ENCODE results near the gene LRRTM4.
A peak's percentile ranks its signal among the peaks of the same experiment; 100 is the strongest.

Gene LRRTM4

GRCh38 chr2:77161009-77161408, 361.2 kb downstream of the LRRTM4 start:
- TF ChIP-seq REST (IDR thresholded peaks at IDR 0.05; ENCODE audit: insufficient read depth in 1 of 2, low read depth in 2 of 2, low read length in 2 of 2) (no peak), FOXP2 (optimal IDR thresholded peaks at IDR 0.05; ENCODE audit: borderline replicate concordance, extremely low read depth, extremely low read length, insufficient read depth) (peak; percentile 44)

- TF ChIP-seq FOXP2 (optimal IDR thresholded peaks at IDR 0.05; ENCODE audit: borderline replicate concordance, extremely low read depth, extremely low read length, insufficient read depth) (no peak), TAF1 (IDR thresholded peaks at IDR 0.05; ENCODE audit: borderline replicate concordance, insufficient read depth, low read length) (no peak), SIN3A (IDR thresholded peaks at IDR 0.05; ENCODE audit: borderline replicate concordance, insufficient read depth, low read length) (no peak), REST (IDR thresholded peaks at IDR 0.05; ENCODE audit: insufficient read depth in 1 of 2, low read depth in 2 of 2, low read length in 2 of 2) (no peak)
Measured at GRCh38 chr2:77156599-77156998, 365.6 kb downstream of the LRRTM4 start.

GRCh38 chr2:77155511-77155910, 366.7 kb downstream of the LRRTM4 start:
- TF ChIP-seq REST (IDR thresholded peaks at IDR 0.05; ENCODE audit: insufficient read depth in 1 of 2, low read depth in 2 of 2, low read length in 2 of 2) (no peak), FOXP2 (optimal IDR thresholded peaks at IDR 0.05; ENCODE audit: borderline replicate concordance, extremely low read depth, extremely low read length, insufficient read depth) (no peak), TAF1 (IDR thresholded peaks at IDR 0.05; ENCODE audit: borderline replicate concordance, insufficient read depth, low read length) (no peak), SIN3A (IDR thresholded peaks at IDR 0.05; ENCODE audit: borderline replicate concordance, insufficient read depth, low read length) (no peak), POLR2AphosphoS5 (IDR thresholded peaks at IDR 0.05; ENCODE audit: low read depth, low read length) (no peak)

GRCh38 chr2:77149565-77149964, 372.6 kb downstream of the LRRTM4 start:
- TF ChIP-seq FOXP2 (optimal IDR thresholded peaks at IDR 0.05; ENCODE audit: borderline replicate concordance, extremely low read depth, extremely low read length, insufficient read depth) (no peak), SIN3A (IDR thresholded peaks at IDR 0.05; ENCODE audit: borderline replicate concordance, insufficient read depth, low read length) (no peak), REST (IDR thresholded peaks at IDR 0.05; ENCODE audit: insufficient read depth in 1 of 2, low read depth in 2 of 2, low read length in 2 of 2) (no peak), POLR2AphosphoS5 (IDR thresholded peaks at IDR 0.05; ENCODE audit: low read depth, low read length) (no peak), TAF1 (IDR thresholded peaks at IDR 0.05; ENCODE audit: borderline replicate concordance, insufficient read depth, low read length) (no peak)

GRCh38 chr2:77147153-77147552, 375.0 kb downstream of the LRRTM4 start:
- TF ChIP-seq FOXP2 (optimal IDR thresholded peaks at IDR 0.05; ENCODE audit: borderline replicate concordance, extremely low read depth, extremely low read length, insufficient read depth) (no peak), POLR2AphosphoS5 (IDR thresholded peaks at IDR 0.05; ENCODE audit: low read depth, low read length) (no peak), TAF1 (IDR thresholded peaks at IDR 0.05; ENCODE audit: borderline replicate concordance, insufficient read depth, low read length) (no peak), SIN3A (IDR thresholded peaks at IDR 0.05; ENCODE audit: borderline replicate concordance, insufficient read depth, low read length) (no peak), REST (IDR thresholded peaks at IDR 0.05; ENCODE audit: insufficient read depth in 1 of 2, low read depth in 2 of 2, low read length in 2 of 2) (no peak)
